ENCODE measurements around the gene ATP8B2.

GRCh38 chr1:154353966-154354365 is 28.6 kb downstream of the ATP8B2 start:
- TF ChIP-seq POLR2A (IDR thresholded peaks at IDR 0.05) (no peak), CTCF (IDR thresholded peaks at IDR 0.05) (no peak)

Data from thyroid gland (tissue), 4 donors.